Nephron (organoid): ENCODE measurements around the gene TMEM126B.

Experiments used
- H3K27ac Mint-ChIP-seq, 3 experiments: 2 replicates each; pipeline ENCODE4 v1.8.0; 2020; ENCODE audit warnings: mixed read lengths in 3 of 3, mild to moderate bottlenecking in 2 of 3, moderate library complexity in 1 of 3
- H3K27me3 Mint-ChIP-seq: 2 replicates; pipeline ENCODE4 v1.8.0; 2021; ENCODE audit warnings: low read depth, mild to moderate bottlenecking, moderate library complexity, mixed read lengths
- H3K36me3 Mint-ChIP-seq: 2 replicates; pipeline ENCODE4 v1.8.0; 2020; ENCODE audit warnings: low read depth, mixed read lengths
- H3K4me1 Mint-ChIP-seq: 2 replicates; pipeline ENCODE4 v1.8.0; 2020; ENCODE audit warnings: mixed read lengths
- H3K4me3 Mint-ChIP-seq, 3 experiments: 2 replicates each; pipeline ENCODE4 v1.8.0; 2020; ENCODE audit warnings: mild to moderate bottlenecking in 3 of 3, mixed read lengths in 3 of 3, moderate library complexity in 2 of 3
- H3K9me3 Mint-ChIP-seq: 2 replicates; pipeline ENCODE4 v1.8.0; 2020; ENCODE audit warnings: mixed read lengths
- CTCF ChIP-seq, 3 experiments: fragments of 200-600 bp; sonication (generic); IDR thresholded peaks; one replicate each; pipeline ENCODE4 v1.5.0; 2021; ENCODE audit warnings: antibody characterized with exemption in 3 of 3; ENCODE audit not compliant: unreplicated experiment in 3 of 3

TMEM126B gene

GRCh38 chr11:85685125-85685819 is 56.9 kb downstream of the TMEM126B start:
- no peak for TF ChIP-seq CTCF (IDR thresholded peaks at IDR 0.05; ENCODE audit: unreplicated experiment in 3 of 3)
- Mint-ChIP-seq H3K4me1 (peaks cover 32% of the 10 kb centered on the region), H3K4me3 (peak overlapping the region; percentile 72 to 89 (median 83)), H3K9me3 (no peaks in the 10 kb centered on the region), H3K27me3 (peaks cover 5% of the 10 kb centered on the region), H3K27ac (peak overlapping the region; percentile 92 to 98 (median 95)), H3K36me3 (no peaks in the 10 kb centered on the region)

- TF ChIP-seq CTCF (IDR thresholded peaks at IDR 0.05; ENCODE audit: unreplicated experiment in 3 of 3) = no peak
- peak within 1 kb of the TSS; percentile 72 to 89 (median 83) for H3K4me3 Mint-ChIP-seq
- H3K27me3 Mint-ChIP-seq = peaks cover 5% of the 10 kb centered on the region
- peak within 1 kb of the TSS; percentile 92 to 98 (median 95) for H3K27ac Mint-ChIP-seq
- peaks cover 32% of the 10 kb centered on the region for H3K4me1 Mint-ChIP-seq
- no peaks in the 10 kb centered on the region for H3K9me3 Mint-ChIP-seq
- H3K36me3 Mint-ChIP-seq = no peaks in the 10 kb centered on the region
These were observed 57.5 kb downstream of the TMEM126B start, which contains the start of gene CCDC89 for GRCh38 chr11:85685820-85686459. Gene CCDC89, minus strand, starts transcription at chr11:85686195. Its CDS starts 65 bp downstream, at chr11:85686130.
